ENCODE measurements around the gene BNIP3. TPM values are rescaled to one million over a fixed set of nuclear protein-coding genes. Genes with fewer than 3 reads are reported as not detected.

The BNIP3 gene
- total and polyA plus RNA-seq, 2 of the 13 experiments (the other 11 are each of a cell fraction or from before 2014, with no cell fraction given) = 73.7 to 223 TPM

- no peak for TF ChIP-seq THAP7 (CRISPR knock-in tag; IDR thresholded peaks at IDR 0.05)
- TF ChIP-seq, protein P1, sequence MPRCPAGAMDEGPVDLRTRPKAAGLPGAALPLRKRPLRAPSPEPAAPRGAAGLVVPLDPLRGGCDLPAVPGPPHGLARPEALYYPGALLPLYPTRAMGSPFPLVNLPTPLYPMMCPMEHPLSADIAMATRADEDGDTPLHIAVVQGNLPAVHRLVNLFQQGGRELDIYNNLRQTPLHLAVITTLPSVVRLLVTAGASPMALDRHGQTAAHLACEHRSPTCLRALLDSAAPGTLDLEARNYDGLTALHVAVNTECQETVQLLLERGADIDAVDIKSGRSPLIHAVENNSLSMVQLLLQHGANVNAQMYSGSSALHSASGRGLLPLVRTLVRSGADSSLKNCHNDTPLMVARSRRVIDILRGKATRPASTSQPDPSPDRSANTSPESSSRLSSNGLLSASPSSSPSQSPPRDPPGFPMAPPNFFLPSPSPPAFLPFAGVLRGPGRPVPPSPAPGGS (CRISPR knock-in tag; IDR thresholded peaks at IDR 0.05) = peak; percentile 91
- TF ChIP-seq ZNF33A (CRISPR knock-in tag; IDR thresholded peaks at IDR 0.05; ENCODE audit: borderline replicate concordance) = no peak
- peak; percentile 49 for TF ChIP-seq ZNF564 (CRISPR knock-in tag; IDR thresholded peaks at IDR 0.05)
- TF ChIP-seq SUZ12 (IDR thresholded peaks at IDR 0.05; ENCODE audit: low read depth, low read length) = no peak
- TF ChIP-seq PHF20 (CRISPR knock-in tag; IDR thresholded peaks at IDR 0.05) = peak; percentile 60; the same call in 1 of the 2 replicates
- TF ChIP-seq, protein P2, sequence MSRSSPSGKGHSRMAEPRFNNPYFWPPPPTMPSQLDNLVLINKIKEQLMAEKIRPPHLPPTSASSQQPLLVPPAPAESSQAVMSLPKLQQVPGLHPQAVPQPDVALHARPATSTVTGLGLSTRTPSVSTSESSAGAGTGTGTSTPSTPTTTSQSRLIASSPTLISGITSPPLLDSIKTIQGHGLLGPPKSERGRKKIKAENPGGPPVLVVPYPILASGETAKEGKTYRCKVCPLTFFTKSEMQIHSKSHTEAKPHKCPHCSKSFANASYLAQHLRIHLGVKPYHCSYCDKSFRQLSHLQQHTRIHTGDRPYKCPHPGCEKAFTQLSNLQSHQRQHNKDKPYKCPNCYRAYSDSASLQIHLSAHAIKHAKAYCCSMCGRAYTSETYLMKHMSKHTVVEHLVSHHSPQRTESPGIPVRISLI (CRISPR knock-in tag; IDR thresholded peaks at IDR 0.05; ENCODE audit: borderline replicate concordance) = no peak
- peak; percentile 76 for TF ChIP-seq CCDC6 (CRISPR knock-in tag; IDR thresholded peaks at IDR 0.05)
- TF ChIP-seq, protein P3, sequence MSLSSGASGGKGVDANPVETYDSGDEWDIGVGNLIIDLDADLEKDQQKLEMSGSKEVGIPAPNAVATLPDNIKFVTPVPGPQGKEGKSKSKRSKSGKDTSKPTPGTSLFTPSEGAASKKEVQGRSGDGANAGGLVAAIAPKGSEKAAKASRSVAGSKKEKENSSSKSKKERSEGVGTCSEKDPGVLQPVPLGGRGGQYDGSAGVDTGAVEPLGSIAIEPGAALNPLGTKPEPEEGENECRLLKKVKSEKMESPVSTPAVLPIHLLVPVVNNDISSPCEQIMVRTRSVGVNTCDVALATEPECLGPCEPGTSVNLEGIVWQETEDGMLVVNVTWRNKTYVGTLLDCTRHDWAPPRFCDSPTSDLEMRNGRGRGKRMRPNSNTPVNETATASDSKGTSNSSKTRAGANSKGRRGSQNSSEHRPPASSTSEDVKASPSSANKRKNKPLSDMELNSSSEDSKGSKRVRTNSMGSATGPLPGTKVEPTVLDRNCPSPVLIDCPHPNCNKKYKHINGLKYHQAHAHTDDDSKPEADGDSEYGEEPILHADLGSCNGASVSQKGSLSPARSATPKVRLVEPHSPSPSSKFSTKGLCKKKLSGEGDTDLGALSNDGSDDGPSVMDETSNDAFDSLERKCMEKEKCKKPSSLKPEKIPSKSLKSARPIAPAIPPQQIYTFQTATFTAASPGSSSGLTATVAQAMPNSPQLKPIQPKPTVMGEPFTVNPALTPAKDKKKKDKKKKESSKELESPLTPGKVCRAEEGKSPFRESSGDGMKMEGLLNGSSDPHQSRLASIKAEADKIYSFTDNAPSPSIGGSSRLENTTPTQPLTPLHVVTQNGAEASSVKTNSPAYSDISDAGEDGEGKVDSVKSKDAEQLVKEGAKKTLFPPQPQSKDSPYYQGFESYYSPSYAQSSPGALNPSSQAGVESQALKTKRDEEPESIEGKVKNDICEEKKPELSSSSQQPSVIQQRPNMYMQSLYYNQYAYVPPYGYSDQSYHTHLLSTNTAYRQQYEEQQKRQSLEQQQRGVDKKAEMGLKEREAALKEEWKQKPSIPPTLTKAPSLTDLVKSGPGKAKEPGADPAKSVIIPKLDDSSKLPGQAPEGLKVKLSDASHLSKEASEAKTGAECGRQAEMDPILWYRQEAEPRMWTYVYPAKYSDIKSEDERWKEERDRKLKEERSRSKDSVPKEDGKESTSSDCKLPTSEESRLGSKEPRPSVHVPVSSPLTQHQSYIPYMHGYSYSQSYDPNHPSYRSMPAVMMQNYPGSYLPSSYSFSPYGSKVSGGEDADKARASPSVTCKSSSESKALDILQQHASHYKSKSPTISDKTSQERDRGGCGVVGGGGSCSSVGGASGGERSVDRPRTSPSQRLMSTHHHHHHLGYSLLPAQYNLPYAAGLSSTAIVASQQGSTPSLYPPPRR (CRISPR knock-in tag; IDR thresholded peaks at IDR 0.05; ENCODE audit: borderline replicate concordance) = no peak
- TF ChIP-seq NFIB (CRISPR knock-in tag; IDR thresholded peaks at IDR 0.05; ENCODE audit: borderline replicate concordance) = no peak
- peak; percentile 30; the same call in 1 of the 2 replicates for TF ChIP-seq ZSCAN9 (CRISPR knock-in tag; IDR thresholded peaks at IDR 0.05; ENCODE audit: borderline replicate concordance)
- peak; percentile 54 for TF ChIP-seq ISL2 (CRISPR knock-in tag; IDR thresholded peaks at IDR 0.05)
- no peak for TF ChIP-seq AGO1 (IDR thresholded peaks at IDR 0.05; ENCODE audit: low read depth, low read length, poor library complexity, severe bottlenecking)
- TF ChIP-seq PRPF4 (IDR thresholded peaks at IDR 0.05; ENCODE audit: low read depth, low read length, poor library complexity, severe bottlenecking) = no peak
- TF ChIP-seq ETS1 (CRISPR knock-in tag; IDR thresholded peaks at IDR 0.05) = peak; percentile 36; the same call in 1 of the 2 replicates
- TF ChIP-seq, protein P4, sequence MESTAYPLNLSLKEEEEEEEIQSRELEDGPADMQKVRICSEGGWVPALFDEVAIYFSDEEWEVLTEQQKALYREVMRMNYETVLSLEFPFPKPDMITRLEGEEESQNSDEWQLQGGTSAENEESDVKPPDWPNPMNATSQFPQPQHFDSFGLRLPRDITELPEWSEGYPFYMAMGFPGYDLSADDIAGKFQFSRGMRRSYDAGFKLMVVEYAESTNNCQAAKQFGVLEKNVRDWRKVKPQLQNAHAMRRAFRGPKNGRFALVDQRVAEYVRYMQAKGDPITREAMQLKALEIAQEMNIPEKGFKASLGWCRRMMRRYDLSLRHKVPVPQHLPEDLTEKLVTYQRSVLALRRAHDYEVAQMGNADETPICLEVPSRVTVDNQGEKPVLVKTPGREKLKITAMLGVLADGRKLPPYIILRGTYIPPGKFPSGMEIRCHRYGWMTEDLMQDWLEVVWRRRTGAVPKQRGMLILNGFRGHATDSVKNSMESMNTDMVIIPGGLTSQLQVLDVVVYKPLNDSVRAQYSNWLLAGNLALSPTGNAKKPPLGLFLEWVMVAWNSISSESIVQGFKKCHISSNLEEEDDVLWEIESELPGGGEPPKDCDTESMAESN (CRISPR knock-in tag; conservative IDR thresholded peaks at IDR 0.05) = peak; percentile 85
Measured at GRCh38 chr10:131981429-131982184, at the start of gene BNIP3 (continued).

Measured in HepG2 (cell line).